HFFc6 (cell line): ENCODE results near the gene DDB1. TPM values are rescaled to one million over a fixed set of nuclear protein-coding genes. Genes with fewer than 3 reads are reported as not detected.

ENCODE experiments used
- DNase-seq: peaks from one replicate; pipeline ENCODE4 v3.0.0-alpha.2; 2018
- H3K27ac Mint-ChIP-seq: 2 replicates; pipeline ENCODE4 v1.8.0; 2020; ENCODE audit warnings: mild to moderate bottlenecking, mixed read lengths
- H3K27me3 Mint-ChIP-seq: 2 replicates; pipeline ENCODE4 v1.8.0; 2021; ENCODE audit warnings: mild to moderate bottlenecking, moderate library complexity, mixed read lengths; ENCODE audit not compliant: insufficient read depth
- H3K36me3 Mint-ChIP-seq: 2 replicates; pipeline ENCODE4 v1.8.0; 2021; ENCODE audit warnings: low read depth, mixed read lengths
- H3K4me1 Mint-ChIP-seq: 2 replicates; pipeline ENCODE4 v1.8.0; 2020; ENCODE audit warnings: low read depth, mixed read lengths
- H3K4me3 Mint-ChIP-seq: 2 replicates; pipeline ENCODE4 v1.8.0; 2020; ENCODE audit warnings: mild to moderate bottlenecking, moderate library complexity, mixed read lengths
- H3K9me3 Mint-ChIP-seq: 2 replicates; pipeline ENCODE4 v1.8.0; 2020; ENCODE audit warnings: mild to moderate bottlenecking, mixed read lengths
- total RNA-seq, 6 experiments: library from RNA; stranded (reverse); fragmentation: NEBNext Ultra II Directional; extraction: Animal tissue kit (Norgen Biotek cat#: 25700); gene quantifications; 2 replicates in 1 of 6; 3 replicates in 5 of 6; pipeline ENCODE4 v1.2.3, GENCODE V29; 2021
- TF ChIP-seq, protein P1 (sequence below): fragments of 200-600 bp; sonication (generic); IDR thresholded peaks from 2 replicates; pipeline ENCODE4 v1.5.0; 2021; ENCODE audit warnings: antibody characterized with exemption, mild to moderate bottlenecking

The DDB1 gene
- total RNA-seq, 6 experiments from 2014 or later = 241 to 285 (median 267) TPM

- TF ChIP-seq, protein P1, sequence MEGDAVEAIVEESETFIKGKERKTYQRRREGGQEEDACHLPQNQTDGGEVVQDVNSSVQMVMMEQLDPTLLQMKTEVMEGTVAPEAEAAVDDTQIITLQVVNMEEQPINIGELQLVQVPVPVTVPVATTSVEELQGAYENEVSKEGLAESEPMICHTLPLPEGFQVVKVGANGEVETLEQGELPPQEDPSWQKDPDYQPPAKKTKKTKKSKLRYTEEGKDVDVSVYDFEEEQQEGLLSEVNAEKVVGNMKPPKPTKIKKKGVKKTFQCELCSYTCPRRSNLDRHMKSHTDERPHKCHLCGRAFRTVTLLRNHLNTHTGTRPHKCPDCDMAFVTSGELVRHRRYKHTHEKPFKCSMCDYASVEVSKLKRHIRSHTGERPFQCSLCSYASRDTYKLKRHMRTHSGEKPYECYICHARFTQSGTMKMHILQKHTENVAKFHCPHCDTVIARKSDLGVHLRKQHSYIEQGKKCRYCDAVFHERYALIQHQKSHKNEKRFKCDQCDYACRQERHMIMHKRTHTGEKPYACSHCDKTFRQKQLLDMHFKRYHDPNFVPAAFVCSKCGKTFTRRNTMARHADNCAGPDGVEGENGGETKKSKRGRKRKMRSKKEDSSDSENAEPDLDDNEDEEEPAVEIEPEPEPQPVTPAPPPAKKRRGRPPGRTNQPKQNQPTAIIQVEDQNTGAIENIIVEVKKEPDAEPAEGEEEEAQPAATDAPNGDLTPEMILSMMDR = no peak
- H3K36me3 Mint-ChIP-seq = peaks cover 61% of the 10 kb centered on the region
- peaks cover 1% of the 10 kb centered on the region; the same call in 1 of the 2 replicates for H3K27me3 Mint-ChIP-seq
- peak overlapping the region; percentile 73 for H3K27ac Mint-ChIP-seq
- no peaks in the 10 kb centered on the region for H3K9me3 Mint-ChIP-seq
- H3K4me3 Mint-ChIP-seq = no peak overlapping the region; the same call in 1 of the 2 replicates
- peak; percentile 53 for DNase-seq
- H3K4me1 Mint-ChIP-seq = peaks cover 60% of the 10 kb centered on the region
Observed at GRCh38 chr11:61327669-61328071, 5.2 kb downstream of the DDB1 start.

GRCh38 chr11:61325649-61326414, 7.1 kb downstream of the DDB1 start:
- Mint-ChIP-seq H3K9me3 (no peaks in the 10 kb centered on the region), H3K27me3 (peaks cover 1% of the 10 kb centered on the region; the same call in 1 of the 2 replicates), H3K36me3 (peaks cover 51% of the 10 kb centered on the region), H3K4me3 (no peak overlapping the region), H3K27ac (peak overlapping the region; percentile 11), H3K4me1 (peaks cover 45% of the 10 kb centered on the region)
- TF ChIP-seq, protein P1 = no peak
- DNase-seq = no peak

- Mint-ChIP-seq H3K27ac (peak overlapping the region; percentile 24; the same call in 1 of the 2 replicates), H3K36me3 (peaks cover 16% of the 10 kb centered on the region), H3K4me1 (no peaks in the 10 kb centered on the region), H3K27me3 (peaks cover 1% of the 10 kb centered on the region), H3K4me3 (no peak overlapping the region), H3K9me3 (no peaks in the 10 kb centered on the region)
- DNase-seq = no peak
- TF ChIP-seq, protein P1 = no peak
Observed at GRCh38 chr11:61315260-61315659, 17.6 kb downstream of the DDB1 start.

- H3K4me1 Mint-ChIP-seq = no peaks in the 10 kb centered on the region
- H3K27me3 Mint-ChIP-seq = no peaks in the 10 kb centered on the region
- H3K36me3 Mint-ChIP-seq = peaks cover 10% of the 10 kb centered on the region
- no peak overlapping the region for H3K4me3 Mint-ChIP-seq
- TF ChIP-seq, protein P1 = no peak
- no peak for DNase-seq
- H3K27ac Mint-ChIP-seq = no peak overlapping the region
- H3K9me3 Mint-ChIP-seq = no peaks in the 10 kb centered on the region
Observed at GRCh38 chr11:61310749-61311148, 22.2 kb downstream of the DDB1 start.

GRCh38 chr11:61309739-61310138, 23.2 kb downstream of the DDB1 start:
- no peaks in the 10 kb centered on the region for H3K27me3 Mint-ChIP-seq
- H3K27ac Mint-ChIP-seq = no peak overlapping the region
- no peak for DNase-seq
- H3K9me3 Mint-ChIP-seq = no peaks in the 10 kb centered on the region
- TF ChIP-seq, protein P1 = no peak
- peaks cover 5% of the 10 kb centered on the region for H3K36me3 Mint-ChIP-seq
- H3K4me3 Mint-ChIP-seq = no peak overlapping the region
- H3K4me1 Mint-ChIP-seq = no peaks in the 10 kb centered on the region
